SK-N-SH (cell line): ENCODE results near the gene PDE8A. TPM values are rescaled to one million over a fixed set of nuclear protein-coding genes. Genes with fewer than 3 reads are reported as not detected.

ENCODE experiments used
- CTCF ChIA-PET: fragments of 300-600, 350-600 bp; formaldehyde crosslinking; extraction: SDS; loops from one replicate; lab custom pipeline; 2021; lab: Yijun Ruan, JAX
- POLR2A ChIA-PET: fragments of 350-600 bp; sonication (Branson Sonifier 250); formaldehyde crosslinking; extraction: SDS; loops from one replicate; lab custom pipeline; 2020; ENCODE audit warnings: antibody characterized with exemption, inconsistent platforms; lab: Yijun Ruan, JAX
- DNase-seq: peaks from one replicate; pipeline ENCODE4 v3.0.0; 2012
- H2AFZ ChIP-seq: fragments of 200-600 bp; sonication (generic); 2 replicates; pipeline ENCODE4 v1.8.1; 2016; ENCODE audit warnings: antibody characterized with exemption, mild to moderate bottlenecking, low read depth
- H3F3A ChIP-seq: fragments of 200-600 bp; sonication (generic); replicated peaks from 2 replicates; pipeline ENCODE3; 2016; ENCODE audit warnings: antibody characterized with exemption, mild to moderate bottlenecking; ENCODE audit not compliant: insufficient read depth
- H3K27ac ChIP-seq, 2 experiments: fragments of 200-500 bp in 1 of 2; fragments of 200-600 bp in 1 of 2; sonication (Bioruptor generic) in 1 of 2; sonication (generic), shearing (Covaris generic) in 1 of 2; 2 replicates each; pipeline versions ENCODE4 v1.5.1 to v1.6.1; 2014 to 2016; ENCODE audit warnings: low read depth in 2 of 2, inconsistent platforms in 1 of 2, low read length in 1 of 2, mild to moderate bottlenecking in 1 of 2, mixed read lengths in 1 of 2
- H3K27me3 ChIP-seq: fragments of 200-600 bp; sonication (generic), shearing (Covaris generic); 2 replicates; pipeline ENCODE4 v1.6.1; 2016; ENCODE audit warnings: mixed run types; ENCODE audit not compliant: insufficient read depth
- H3K36me3 ChIP-seq, 2 experiments: fragments of 200-500 bp in 1 of 2; fragments of 200-600 bp in 1 of 2; sonication (Bioruptor generic) in 1 of 2; sonication (generic) in 1 of 2; replicated peaks in 1 of 2; 2 replicates each; pipeline versions ENCODE3 to v1.5.1; 2014 to 2016; ENCODE audit warnings: low read length in 1 of 2, mild to moderate bottlenecking in 1 of 2; ENCODE audit not compliant: insufficient read depth in 2 of 2, control insufficient read depth in 1 of 2
- H3K4me1 ChIP-seq, 2 experiments: fragments of 200-500 bp in 1 of 2; fragments of 200-600 bp in 1 of 2; sonication (Bioruptor generic) in 1 of 2; sonication (generic), shearing (Covaris generic) in 1 of 2; 2 replicates each; pipeline versions ENCODE4 v1.5.1 to v1.6.1; 2014 to 2016; ENCODE audit warnings: low read depth in 1 of 2, low read length in 1 of 2, mixed run types in 1 of 2; ENCODE audit not compliant: insufficient read depth in 2 of 2, control insufficient read depth in 1 of 2
- H3K4me2 ChIP-seq: fragments of 200-600 bp; sonication (generic), shearing (Covaris generic); 2 replicates; pipeline ENCODE4 v1.6.1; 2017; ENCODE audit warnings: mixed run types
- H3K4me3 ChIP-seq, 2 experiments: fragments of 200-500 bp in 1 of 2; fragments of 200-600 bp in 1 of 2; sonication (Bioruptor generic) in 1 of 2; sonication (generic), shearing (Covaris generic) in 1 of 2; 2 replicates each; pipeline versions ENCODE4 v1.5.1 to v1.8.1; 2014 to 2016; ENCODE audit warnings: low read depth in 2 of 2, inconsistent platforms in 1 of 2, low read length in 1 of 2, mild to moderate bottlenecking in 1 of 2, mixed read lengths in 1 of 2, moderate library complexity in 1 of 2
- H3K79me2 ChIP-seq: fragments of 200-600 bp; sonication (generic); 2 replicates; pipeline ENCODE4 v1.8.1; 2017; ENCODE audit warnings: mild to moderate bottlenecking; ENCODE audit not compliant: insufficient read depth
- H3K9ac ChIP-seq: fragments of 200-600 bp; sonication (generic); 2 replicates; pipeline ENCODE4 v1.6.1; 2017; ENCODE audit warnings: mixed run types
- H3K9me2 ChIP-seq: fragments of 200-600 bp; sonication (generic); 2 replicates; pipeline ENCODE4 v1.6.1; 2017; ENCODE audit warnings: mixed run types
- H3K9me3 ChIP-seq: fragments of 200-600 bp; sonication (generic); 2 replicates; pipeline ENCODE4 v1.6.1; 2017; ENCODE audit warnings: mixed run types, mild to moderate bottlenecking, moderate library complexity
- H4K20me1 ChIP-seq: fragments of 200-600 bp; sonication (generic); 2 replicates; pipeline ENCODE4 v1.6.1; 2017; ENCODE audit warnings: mild to moderate bottlenecking, mixed run types; ENCODE audit not compliant: insufficient read depth
- CHD2 ChIP-seq: fragments of 150-350 bp; IDR thresholded peaks from 2 replicates; pipeline ENCODE4 v1.6.1; 2018; ENCODE audit warnings: low read length; ENCODE audit not compliant: partially characterized antibody
- ELF1 ChIP-seq: IDR thresholded peaks from 2 replicates; pipeline ENCODE4 v1.4.0; 2012
- EP300 ChIP-seq, 2 experiments: IDR thresholded peaks; 2 replicates each; pipeline versions ENCODE4 v1.4.0 to v1.6.1; 2012; ENCODE audit warnings: borderline replicate concordance in 1 of 2, low read depth in 1 of 2, low read length in 1 of 2
- FOSL2 ChIP-seq: IDR thresholded peaks from 2 replicates; pipeline ENCODE4 v1.4.0; 2012; ENCODE audit warnings: low read depth, mild to moderate bottlenecking, moderate library complexity, borderline replicate concordance
- FOXJ3 ChIP-seq: sonication (generic); formaldehyde crosslinking; IDR thresholded peaks from 2 replicates; pipeline ENCODE4 v1.5.1; 2020; ENCODE audit warnings: mild to moderate bottlenecking, missing genetic modification reagents
- FOXM1 ChIP-seq: IDR thresholded peaks from 2 replicates; pipeline ENCODE4 v1.4.0; 2012; ENCODE audit warnings: low read depth, mild to moderate bottlenecking
- GABPA ChIP-seq: IDR thresholded peaks from 2 replicates; pipeline ENCODE4 v1.4.0; 2012; ENCODE audit warnings: low read depth, mild to moderate bottlenecking
- JUND ChIP-seq: IDR thresholded peaks from 2 replicates; pipeline ENCODE4 v1.4.0; 2012
- NRF1 ChIP-seq: IDR thresholded peaks from 2 replicates; pipeline ENCODE4 v1.6.1; 2012; ENCODE audit warnings: low read depth, mild to moderate bottlenecking, low read length
- POLR2AphosphoS5 ChIP-seq: IDR thresholded peaks from 2 replicates; pipeline ENCODE4 v1.6.1; 2012; ENCODE audit warnings: low read depth, low read length
- TAF1 ChIP-seq: IDR thresholded peaks from 2 replicates; pipeline ENCODE4 v1.6.1; 2012; ENCODE audit warnings: low read depth, mild to moderate bottlenecking, low read length, moderate library complexity, borderline replicate concordance
- YY1 ChIP-seq: IDR thresholded peaks from 2 replicates; pipeline ENCODE4 v1.4.0; 2012; ENCODE audit warnings: low read depth, mild to moderate bottlenecking
- WGBS: methylation state at CpG from one replicate; pipeline ENCODE4 v1.1.6; 2017; ENCODE audit warnings: low lambda C conversion rate; 5-methylcytosine and 5-hydroxymethylcytosine counted together
- polyA plus RNA-seq, 3 experiments: library from polyadenylated mRNA; depleted of rRNA; stranded (reverse); fragments of >200 nt; gene quantifications; 2 replicates each; pipeline ENCODE4 v1.2.3, GENCODE V29; 2012
- TF ChIP-seq, protein P1 (sequence below): IDR thresholded peaks from 2 replicates; pipeline ENCODE4 v1.4.0; 2012; ENCODE audit warnings: low read depth, borderline replicate concordance
- TF ChIP-seq, protein P2 (sequence below): fragments of 150-350 bp; IDR thresholded peaks from 2 replicates; pipeline ENCODE4 v1.6.1; 2017; ENCODE audit warnings: antibody characterized with exemption, low read length, low read depth, borderline replicate concordance
- TF ChIP-seq, protein P3 (sequence below): fragments of 200-600 bp; sonication (generic); IDR thresholded peaks from 2 replicates; pipeline ENCODE4 v1.6.1; 2017; ENCODE audit warnings: antibody characterized with exemption, mild to moderate bottlenecking, moderate library complexity
- TF ChIP-seq, protein P4 (sequence below): IDR thresholded peaks from 2 replicates; pipeline ENCODE4 v1.6.1; 2012; ENCODE audit warnings: mild to moderate bottlenecking, low read depth, low read length, moderate library complexity
- TF ChIP-seq, protein P5 (sequence below): IDR thresholded peaks from 2 replicates; pipeline ENCODE4; 2012

PDE8A gene
- polyA plus RNA-seq, 1 of the 3 experiments (the other 2 are of a cell fraction), result 13.4 TPM

DNA sequence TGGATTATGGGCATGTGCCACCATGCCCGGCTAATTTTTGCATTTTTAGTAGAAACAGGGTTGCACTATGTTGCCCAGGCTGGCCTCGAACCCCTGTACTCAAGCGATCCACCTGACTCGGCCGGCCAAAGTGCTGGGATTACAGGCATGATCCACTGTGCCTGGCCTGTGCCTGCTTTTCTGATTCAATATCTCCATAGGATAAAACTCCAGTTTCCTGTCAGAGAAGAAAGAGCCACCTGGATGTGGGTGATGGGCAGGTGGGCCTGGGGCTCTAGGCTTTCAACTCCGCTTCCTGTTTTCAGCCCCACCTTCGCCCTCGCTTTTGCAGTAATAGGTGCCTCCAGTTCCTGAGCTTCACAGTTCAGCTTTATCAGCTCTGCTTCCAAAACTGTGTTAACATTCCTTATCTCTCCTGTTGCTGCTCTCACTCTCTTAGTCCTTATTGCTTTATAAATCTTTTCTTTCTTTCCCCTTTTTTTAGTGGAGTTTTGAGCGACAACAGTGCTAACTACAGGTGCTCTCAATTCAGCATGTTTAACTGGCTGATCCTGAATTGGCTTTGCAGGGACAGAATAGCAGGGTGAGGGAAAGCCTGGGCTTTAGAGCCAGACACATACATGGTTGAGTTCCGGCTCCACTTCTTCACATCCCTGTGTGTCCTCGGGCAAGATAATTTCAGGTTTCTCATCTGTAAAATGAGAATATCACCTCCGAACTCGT lies 21.1 kb upstream of the PDE8A start:
- H3K27ac ChIP-seq, result peak overlapping the region in 1 of 2 experiments; percentile 60; a peak in 2 of 4 replicates

More for the DNA sequence above, 21.1 kb upstream of the PDE8A start:
- peaks cover 2 to 25% of the 10 kb centered on the region in 2 experiments; a peak in 2 of 4 replicates for H3K4me1 ChIP-seq
- 91% methylated on average over 13 of the region's 13 CpGs for WGBS
- TF ChIP-seq NRF1 (no peak), CHD2 (no peak), EP300 (IDR thresholded peaks at IDR 0.05; ENCODE audit: borderline replicate concordance in 1 of 2, low read depth in 1 of 2, low read length in 1 of 2) (no peak), POLR2AphosphoS5 (no peak), FOXJ3 (no peak), YY1 (no peak), FOSL2 (no peak), TAF1 (no peak), GABPA (no peak), JUND (no peak), ELF1 (no peak), FOXM1 (no peak)
- TF ChIP-seq, protein P1, sequence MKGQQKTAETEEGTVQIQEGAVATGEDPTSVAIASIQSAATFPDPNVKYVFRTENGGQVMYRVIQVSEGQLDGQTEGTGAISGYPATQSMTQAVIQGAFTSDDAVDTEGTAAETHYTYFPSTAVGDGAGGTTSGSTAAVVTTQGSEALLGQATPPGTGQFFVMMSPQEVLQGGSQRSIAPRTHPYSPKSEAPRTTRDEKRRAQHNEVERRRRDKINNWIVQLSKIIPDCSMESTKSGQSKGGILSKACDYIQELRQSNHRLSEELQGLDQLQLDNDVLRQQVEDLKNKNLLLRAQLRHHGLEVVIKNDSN, result no peak
- TF ChIP-seq, protein P2, sequence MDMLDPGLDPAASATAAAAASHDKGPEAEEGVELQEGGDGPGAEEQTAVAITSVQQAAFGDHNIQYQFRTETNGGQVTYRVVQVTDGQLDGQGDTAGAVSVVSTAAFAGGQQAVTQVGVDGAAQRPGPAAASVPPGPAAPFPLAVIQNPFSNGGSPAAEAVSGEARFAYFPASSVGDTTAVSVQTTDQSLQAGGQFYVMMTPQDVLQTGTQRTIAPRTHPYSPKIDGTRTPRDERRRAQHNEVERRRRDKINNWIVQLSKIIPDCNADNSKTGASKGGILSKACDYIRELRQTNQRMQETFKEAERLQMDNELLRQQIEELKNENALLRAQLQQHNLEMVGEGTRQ, result no peak
- TF ChIP-seq, protein P3, sequence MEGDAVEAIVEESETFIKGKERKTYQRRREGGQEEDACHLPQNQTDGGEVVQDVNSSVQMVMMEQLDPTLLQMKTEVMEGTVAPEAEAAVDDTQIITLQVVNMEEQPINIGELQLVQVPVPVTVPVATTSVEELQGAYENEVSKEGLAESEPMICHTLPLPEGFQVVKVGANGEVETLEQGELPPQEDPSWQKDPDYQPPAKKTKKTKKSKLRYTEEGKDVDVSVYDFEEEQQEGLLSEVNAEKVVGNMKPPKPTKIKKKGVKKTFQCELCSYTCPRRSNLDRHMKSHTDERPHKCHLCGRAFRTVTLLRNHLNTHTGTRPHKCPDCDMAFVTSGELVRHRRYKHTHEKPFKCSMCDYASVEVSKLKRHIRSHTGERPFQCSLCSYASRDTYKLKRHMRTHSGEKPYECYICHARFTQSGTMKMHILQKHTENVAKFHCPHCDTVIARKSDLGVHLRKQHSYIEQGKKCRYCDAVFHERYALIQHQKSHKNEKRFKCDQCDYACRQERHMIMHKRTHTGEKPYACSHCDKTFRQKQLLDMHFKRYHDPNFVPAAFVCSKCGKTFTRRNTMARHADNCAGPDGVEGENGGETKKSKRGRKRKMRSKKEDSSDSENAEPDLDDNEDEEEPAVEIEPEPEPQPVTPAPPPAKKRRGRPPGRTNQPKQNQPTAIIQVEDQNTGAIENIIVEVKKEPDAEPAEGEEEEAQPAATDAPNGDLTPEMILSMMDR, result no peak
- TF ChIP-seq, protein P4, sequence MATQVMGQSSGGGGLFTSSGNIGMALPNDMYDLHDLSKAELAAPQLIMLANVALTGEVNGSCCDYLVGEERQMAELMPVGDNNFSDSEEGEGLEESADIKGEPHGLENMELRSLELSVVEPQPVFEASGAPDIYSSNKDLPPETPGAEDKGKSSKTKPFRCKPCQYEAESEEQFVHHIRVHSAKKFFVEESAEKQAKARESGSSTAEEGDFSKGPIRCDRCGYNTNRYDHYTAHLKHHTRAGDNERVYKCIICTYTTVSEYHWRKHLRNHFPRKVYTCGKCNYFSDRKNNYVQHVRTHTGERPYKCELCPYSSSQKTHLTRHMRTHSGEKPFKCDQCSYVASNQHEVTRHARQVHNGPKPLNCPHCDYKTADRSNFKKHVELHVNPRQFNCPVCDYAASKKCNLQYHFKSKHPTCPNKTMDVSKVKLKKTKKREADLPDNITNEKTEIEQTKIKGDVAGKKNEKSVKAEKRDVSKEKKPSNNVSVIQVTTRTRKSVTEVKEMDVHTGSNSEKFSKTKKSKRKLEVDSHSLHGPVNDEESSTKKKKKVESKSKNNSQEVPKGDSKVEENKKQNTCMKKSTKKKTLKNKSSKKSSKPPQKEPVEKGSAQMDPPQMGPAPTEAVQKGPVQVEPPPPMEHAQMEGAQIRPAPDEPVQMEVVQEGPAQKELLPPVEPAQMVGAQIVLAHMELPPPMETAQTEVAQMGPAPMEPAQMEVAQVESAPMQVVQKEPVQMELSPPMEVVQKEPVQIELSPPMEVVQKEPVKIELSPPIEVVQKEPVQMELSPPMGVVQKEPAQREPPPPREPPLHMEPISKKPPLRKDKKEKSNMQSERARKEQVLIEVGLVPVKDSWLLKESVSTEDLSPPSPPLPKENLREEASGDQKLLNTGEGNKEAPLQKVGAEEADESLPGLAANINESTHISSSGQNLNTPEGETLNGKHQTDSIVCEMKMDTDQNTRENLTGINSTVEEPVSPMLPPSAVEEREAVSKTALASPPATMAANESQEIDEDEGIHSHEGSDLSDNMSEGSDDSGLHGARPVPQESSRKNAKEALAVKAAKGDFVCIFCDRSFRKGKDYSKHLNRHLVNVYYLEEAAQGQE, result no peak
- TF ChIP-seq, protein P5, sequence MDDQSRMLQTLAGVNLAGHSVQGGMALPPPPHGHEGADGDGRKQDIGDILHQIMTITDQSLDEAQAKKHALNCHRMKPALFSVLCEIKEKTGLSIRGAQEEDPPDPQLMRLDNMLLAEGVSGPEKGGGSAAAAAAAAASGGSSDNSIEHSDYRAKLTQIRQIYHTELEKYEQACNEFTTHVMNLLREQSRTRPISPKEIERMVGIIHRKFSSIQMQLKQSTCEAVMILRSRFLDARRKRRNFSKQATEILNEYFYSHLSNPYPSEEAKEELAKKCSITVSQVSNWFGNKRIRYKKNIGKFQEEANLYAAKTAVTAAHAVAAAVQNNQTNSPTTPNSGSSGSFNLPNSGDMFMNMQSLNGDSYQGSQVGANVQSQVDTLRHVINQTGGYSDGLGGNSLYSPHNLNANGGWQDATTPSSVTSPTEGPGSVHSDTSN, result no peak
- no peaks in the 10 kb centered on the region for H4K20me1 ChIP-seq
- no peak for DNase-seq
- no peaks in the 10 kb centered on the region for H3K9me3 ChIP-seq
- ChIA-PET POLR2A (interaction anchor here (0.6 kb wide), 1 partner anchor 330 kb away, joined by 5 read pairs; no protein-coding TSS in a partner anchor), CTCF (no interaction called here)
- H3K9me2 ChIP-seq, result no peaks in the 10 kb centered on the region
- no peak overlapping the region for H3K9ac ChIP-seq
- H3K36me3 ChIP-seq, result no peaks in the 10 kb centered on the region
- no peaks in the 10 kb centered on the region for H3K27me3 ChIP-seq
- H3K79me2 ChIP-seq, result no peaks in the 10 kb centered on the region
- H2AFZ ChIP-seq, result 0 out of 2 replicates have a peak overlapping the region, but pooled peaks have one; percentile 43
- H3F3A ChIP-seq, result peaks cover 19% of the 10 kb centered on the region
- no peak overlapping the region for H3K4me3 ChIP-seq
- H3K4me2 ChIP-seq, result peak overlapping the region; percentile 37; the same call in 1 of the 2 replicates
